Measurements from ENCODE around the gene ANKHD1. TPM values are rescaled to one million over a fixed set of nuclear protein-coding genes. Genes with fewer than 3 reads are reported as not detected.
"Not testable (repeated sequence)": the region's sequence is repeated elsewhere in the genome, so short reads cannot be mapped to it uniquely, and the experiment has no call there.

Gene ANKHD1
- polyA plus RNA-seq, 1 donor = 162 TPM

GRCh38 chr5:140420665-140421361 lies 19.2 kb downstream of the ANKHD1 start:
- no peak for DNase-seq

GRCh38 chr5:140421375-140421774 lies 19.7 kb downstream of the ANKHD1 start:
- not testable (repeated sequence) for DNase-seq

- DNase-seq = no peak
Measured at GRCh38 chr5:140423609-140424008, 22.0 kb downstream of the ANKHD1 start.

- DNase-seq = no peak
Measured at GRCh38 chr5:140424135-140424534, 22.5 kb downstream of the ANKHD1 start.

GRCh38 chr5:140427726-140428125 lies 26.1 kb downstream of the ANKHD1 start:
- not testable (repeated sequence) for DNase-seq

GRCh38 chr5:140429724-140430123 lies 28.1 kb downstream of the ANKHD1 start:
- DNase-seq = no peak

- no peak for DNase-seq
Measured at GRCh38 chr5:140432212-140432611, 30.6 kb downstream of the ANKHD1 start.

- no peak for DNase-seq
Measured at GRCh38 chr5:140432916-140433315, 31.3 kb downstream of the ANKHD1 start.

- not testable (repeated sequence) for DNase-seq
Measured at GRCh38 chr5:140457368-140457767, 55.7 kb downstream of the ANKHD1 start.

- DNase-seq = no peak
Measured at GRCh38 chr5:140466981-140467742, 65.5 kb downstream of the ANKHD1 start.

GRCh38 chr5:140468188-140468587 lies 66.6 kb downstream of the ANKHD1 start:
- DNase-seq = no peak

- no peak for DNase-seq
Measured at GRCh38 chr5:140469259-140469658, 67.6 kb downstream of the ANKHD1 start.

GRCh38 chr5:140480310-140481014 lies 78.8 kb downstream of the ANKHD1 start:
- DNase-seq = no peak

GRCh38 chr5:140481758-140482157 lies 80.1 kb downstream of the ANKHD1 start:
- no peak for DNase-seq

GRCh38 chr5:140483055-140483454 lies 81.4 kb downstream of the ANKHD1 start:
- DNase-seq = no peak

- DNase-seq = not testable (repeated sequence)
Measured at GRCh38 chr5:140488141-140488540, 86.5 kb downstream of the ANKHD1 start.

GRCh38 chr5:140488914-140489313 lies 87.3 kb downstream of the ANKHD1 start:
- DNase-seq = no peak

GRCh38 chr5:140497897-140498296 lies 96.3 kb downstream of the ANKHD1 start:
- DNase-seq = no peak

GRCh38 chr5:140498591-140498990 lies 97.0 kb downstream of the ANKHD1 start:
- no peak for DNase-seq

GRCh38 chr5:140502834-140503233 lies 101.2 kb downstream of the ANKHD1 start:
- no peak for DNase-seq

GRCh38 chr5:140509898-140510297 lies 108.3 kb downstream of the ANKHD1 start:
- DNase-seq = no peak

GRCh38 chr5:140513124-140513523 lies 111.5 kb downstream of the ANKHD1 start:
- no peak for DNase-seq

GRCh38 chr5:140524003-140524402 lies 122.4 kb downstream of the ANKHD1 start:
- no peak for DNase-seq

All from left kidney (tissue), 2 donors.